Pulmonary artery endothelial cell (primary cell): ENCODE measurements around the gene SELENON. TPM values are rescaled to one million over a fixed set of nuclear protein-coding genes. Genes with fewer than 3 reads are reported as not detected.

Source experiments
- DNase-seq: peaks from one replicate; pipeline ENCODE4 v3.0.0-alpha.2; 2011; ENCODE audit warnings: low read depth, low spot score
- total RNA-seq: library from RNA; depleted of rRNA; stranded (reverse); fragments of >200 nt; gene quantifications from 2 replicates; pipeline ENCODE4 v1.2.3, GENCODE V29; 2014

The SELENON gene
- total RNA-seq, 1 donor from 2014 or later = 33.2 TPM

DNA sequence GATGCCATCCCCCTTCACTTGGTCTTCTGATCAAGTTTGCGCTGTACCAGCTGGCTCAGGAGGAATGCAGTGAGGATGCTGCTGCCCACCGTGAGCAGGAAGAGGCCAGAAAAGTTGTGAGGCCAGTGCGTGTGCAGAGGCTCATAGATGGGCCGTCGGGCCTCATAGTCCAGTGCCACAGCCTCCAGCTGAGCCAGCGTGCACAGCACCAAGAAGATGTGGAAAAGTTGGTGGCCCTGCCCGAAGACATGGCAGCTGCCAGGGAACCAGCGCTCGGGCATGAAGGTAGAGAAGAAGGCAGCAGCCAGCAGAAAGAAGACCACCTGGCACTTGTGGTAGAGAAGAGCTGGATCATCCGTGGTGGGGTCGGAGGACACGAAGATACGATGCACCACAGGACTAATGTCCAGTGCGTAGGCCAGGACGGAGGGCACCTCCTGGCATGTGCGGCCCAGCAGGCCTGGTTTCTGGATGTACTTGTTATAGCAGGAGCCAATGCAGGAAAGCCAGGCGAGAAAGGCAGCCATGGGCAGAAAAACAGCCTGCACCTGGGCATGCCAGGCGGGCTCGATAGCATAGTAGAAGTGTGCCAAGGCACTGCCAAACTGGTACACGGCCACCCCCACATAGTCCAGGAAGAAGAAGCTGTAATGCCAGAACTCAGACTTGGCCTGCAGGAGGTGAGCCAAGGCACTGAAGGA lies 62.9 kb downstream of the SELENON start:
- no peak for DNase-seq

DNA sequence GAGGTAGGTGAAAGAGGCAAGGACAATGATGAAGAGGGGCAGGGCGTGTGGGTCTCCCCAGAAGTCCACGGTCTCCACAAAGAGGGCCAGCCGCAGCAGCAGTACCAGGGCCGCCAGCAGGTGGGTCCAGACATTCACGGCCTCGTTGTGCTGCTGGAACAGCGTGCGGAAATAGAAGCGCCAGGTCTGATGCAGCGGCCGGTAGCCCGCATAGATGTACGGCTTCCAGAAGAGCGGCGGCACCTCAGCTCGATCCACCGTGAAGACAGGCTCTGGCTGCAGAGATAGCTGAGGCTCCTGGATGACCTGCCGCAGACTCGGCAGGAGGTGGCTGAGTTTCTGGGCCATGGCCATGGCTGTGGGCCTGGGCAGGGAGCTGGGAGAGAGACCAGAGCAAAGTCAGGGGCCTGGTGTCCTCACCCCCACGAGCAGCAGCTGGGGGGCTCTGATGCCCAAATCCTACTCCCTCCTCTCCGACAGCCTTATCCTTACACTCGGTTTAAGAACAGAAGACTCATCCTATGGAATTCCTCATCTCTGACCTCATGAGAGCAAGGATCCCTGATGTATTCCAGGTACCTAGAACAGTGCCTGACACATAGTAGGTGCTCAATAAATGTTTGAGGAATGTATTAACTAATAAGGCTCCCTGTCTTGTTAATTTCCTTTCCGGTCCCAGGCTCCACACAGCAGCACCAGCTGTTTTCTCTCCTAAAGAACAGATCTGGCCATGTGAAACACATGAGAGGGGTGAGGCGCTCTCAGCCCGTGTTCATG lies 63.7 kb downstream of the SELENON start:
- DNase-seq = no peak

DNA sequence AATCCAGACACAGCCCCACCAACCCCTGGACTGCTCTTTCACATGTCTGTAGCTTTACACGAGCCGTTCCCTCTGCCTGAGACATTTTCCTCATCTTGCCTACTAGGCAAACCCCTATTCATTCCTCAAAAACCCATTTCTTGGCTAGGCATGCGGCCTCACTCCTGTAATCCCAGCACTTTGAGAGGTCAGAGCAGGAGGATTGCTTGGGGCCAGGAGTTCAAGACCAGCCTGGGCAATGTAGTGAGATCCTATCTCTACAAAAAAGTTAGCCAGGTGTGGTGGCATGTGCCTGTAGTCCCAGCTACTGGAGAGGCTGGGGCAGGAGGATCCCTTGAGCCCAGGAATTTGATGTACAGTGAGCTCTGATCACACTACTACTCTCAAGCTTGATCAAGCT lies 64.4 kb downstream of the SELENON start:
- no peak for DNase-seq

DNA sequence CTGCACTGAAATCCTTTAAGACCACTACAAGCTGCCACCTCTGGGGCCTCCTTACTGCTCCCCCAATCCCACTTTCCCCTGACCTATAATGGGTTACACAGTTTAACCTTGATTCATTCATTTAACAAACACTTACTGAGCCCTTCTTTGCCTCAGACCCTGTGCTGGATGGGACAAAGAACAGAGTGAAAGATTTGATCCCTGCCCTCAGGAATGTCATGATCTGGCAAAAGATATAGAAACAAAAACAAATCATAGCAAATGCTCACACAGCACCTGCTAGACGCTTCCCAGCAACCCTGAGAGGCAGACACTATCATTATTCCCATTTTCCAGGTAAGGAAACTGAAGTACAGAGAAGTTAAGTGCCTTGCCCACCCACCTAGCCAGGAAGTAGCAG lies 66.3 kb downstream of the SELENON start:
- no peak for DNase-seq

DNA sequence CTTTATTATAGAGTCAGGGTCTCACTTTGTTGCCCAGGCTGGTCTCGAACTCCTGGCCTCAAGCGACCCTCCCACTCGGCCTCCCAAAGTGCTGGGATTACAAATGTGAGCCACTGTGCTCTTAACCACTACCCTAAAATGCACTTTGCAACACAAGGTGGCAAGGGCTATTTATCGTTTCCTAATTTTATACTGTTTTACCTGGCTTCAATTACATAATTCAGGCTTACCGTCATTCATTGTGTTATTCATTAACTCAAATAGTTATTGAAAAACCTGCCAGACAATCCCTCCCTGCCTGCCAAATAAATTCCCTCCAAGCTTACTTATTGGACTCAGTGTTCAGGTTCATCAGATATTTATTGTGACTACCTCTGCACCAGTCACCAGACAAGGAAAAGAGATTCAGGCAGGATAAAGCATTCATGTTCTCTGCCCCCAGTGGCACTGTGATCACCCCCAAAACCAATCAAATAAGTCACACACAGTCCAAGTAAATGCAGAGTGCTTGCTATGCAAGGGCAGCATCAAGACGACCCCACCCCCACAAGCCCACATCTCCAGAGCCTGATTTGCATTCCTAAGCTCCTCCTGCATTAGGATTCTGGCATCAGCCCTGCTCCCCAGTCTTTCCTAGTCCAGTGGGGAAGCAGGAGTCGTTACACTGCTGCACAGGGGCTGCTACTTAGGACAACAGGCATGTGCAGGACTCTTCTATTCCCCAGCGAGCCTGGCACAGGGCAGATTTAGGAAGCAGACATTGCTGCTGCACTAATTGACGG lies 67.4 kb downstream of the SELENON start:
- no peak for DNase-seq

Other genes starting within 250 kb of the SELENON start
- 0.79 and 2.4 TPM in 2 replicates for gene MAN1C1, start 183.4 kb upstream of the SELENON start, total RNA-seq
- gene MTFR1L, start 19.8 kb downstream of the SELENON start, total RNA-seq = 27.6 and 31.7 TPM in 2 replicates
- 5.1 and 5.8 TPM in 2 replicates for gene AUNIP, start 59.3 kb downstream of the SELENON start, total RNA-seq
- 5.7 and 7.1 TPM in 2 replicates for gene PAQR7, start 75.5 kb downstream of the SELENON start, total RNA-seq
- 152 and 206 TPM in 2 replicates for gene STMN1, start 106.2 kb downstream of the SELENON start, total RNA-seq
- 4.0 and 7.1 TPM in 2 replicates for gene PAFAH2, start 197.9 kb downstream of the SELENON start, total RNA-seq
- gene EXTL1, start 221.6 kb downstream of the SELENON start, total RNA-seq = not detected in 2 replicates
- not detected in 2 replicates for gene SLC30A2, start 245.9 kb downstream of the SELENON start, total RNA-seq